HG03045 (cell line): ENCODE results near the gene TUBGCP5.
"Not testable (repeated sequence)": the region's sequence is repeated elsewhere in the genome, so short reads cannot be mapped to it uniquely, and the experiment has no call there.

Experiments
- ATAC-seq: cut with Tn5 transposase; IDR thresholded peaks from one replicate; pipeline ENCODE4 v1.9.1; 2021; ENCODE audit warnings: mild to moderate bottlenecking, moderate library complexity; ENCODE audit not compliant: unreplicated experiment

Gene TUBGCP5

DNA sequence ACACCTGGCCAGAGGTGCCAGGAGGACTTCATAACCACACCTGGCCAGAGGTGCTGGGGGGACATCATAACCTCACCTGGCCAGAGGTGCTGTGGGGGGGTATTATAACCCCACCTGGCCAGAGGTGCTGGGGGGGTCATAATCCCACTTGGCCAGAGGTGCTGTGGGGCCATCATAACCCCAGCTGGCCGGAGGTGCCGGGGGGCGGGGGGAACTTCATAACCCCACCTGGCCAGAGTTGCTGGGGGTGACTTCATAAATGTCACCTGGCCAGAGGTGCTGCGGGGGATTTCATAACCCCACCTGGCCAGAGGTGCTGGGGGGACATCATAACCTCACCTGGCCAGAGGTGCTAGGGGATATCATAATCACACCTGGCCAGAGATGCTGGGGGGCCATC, 4.2 kb upstream of the TUBGCP5 start:
- ATAC-seq: not testable (repeated sequence)

DNA sequence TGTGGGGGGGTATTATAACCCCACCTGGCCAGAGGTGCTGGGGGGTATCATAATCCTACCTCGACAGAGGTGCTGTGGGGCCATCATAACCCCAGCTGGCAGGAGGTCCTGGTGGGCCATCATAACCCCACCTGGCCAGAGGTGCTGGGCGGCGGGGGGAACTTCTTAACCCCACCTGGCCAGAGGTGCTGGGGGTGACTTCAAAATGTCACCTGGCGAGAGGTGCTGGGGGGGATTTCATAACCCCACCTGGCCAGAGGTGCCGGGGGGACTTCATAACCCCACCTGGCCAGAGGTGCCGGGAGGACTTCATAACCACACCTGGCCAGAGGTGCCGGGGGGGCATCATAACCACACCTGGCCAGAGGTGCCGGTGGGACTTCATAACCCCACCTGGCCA, 2.4 kb upstream of the TUBGCP5 start:
- ATAC-seq: not testable (repeated sequence)

DNA sequence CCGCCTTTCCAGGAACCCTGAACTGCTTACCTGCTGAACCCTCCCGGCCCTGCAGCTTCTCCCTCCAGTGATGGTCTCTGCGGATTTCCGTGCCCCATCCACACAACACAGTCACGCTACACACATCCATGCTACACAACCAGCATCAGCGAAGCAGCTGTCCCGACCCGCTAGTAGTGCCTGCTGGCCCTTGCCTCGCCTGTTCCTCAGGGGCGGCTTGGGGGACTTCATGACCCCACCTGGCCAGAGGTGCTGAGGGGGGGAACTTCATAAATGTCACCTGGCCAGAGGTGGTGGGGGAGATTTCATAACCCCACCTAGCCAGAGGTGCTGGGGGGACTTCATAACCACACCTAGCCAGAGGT, 530 bp upstream of the TUBGCP5 start:
- peak; percentile 22 for ATAC-seq

DNA sequence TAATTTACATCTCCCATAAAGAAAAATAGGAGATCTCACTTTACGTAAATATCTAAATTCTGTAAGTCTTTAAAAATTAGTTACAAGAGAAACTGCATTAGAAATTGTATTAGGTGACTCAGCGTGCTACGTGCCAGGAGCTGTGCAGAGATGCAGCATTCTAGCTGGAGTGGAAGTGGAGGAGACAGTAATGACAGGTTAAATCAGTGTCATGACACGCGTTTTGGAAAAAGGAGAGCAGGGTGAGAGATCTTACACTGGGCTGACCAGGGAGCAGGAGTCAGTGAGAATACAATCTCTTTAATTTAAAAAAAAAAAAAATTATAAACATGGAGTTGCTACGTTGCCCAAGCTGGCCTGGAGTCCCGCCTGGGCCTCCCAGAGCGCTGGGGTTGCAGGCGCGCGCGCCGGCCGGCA, 635 bp downstream of the TUBGCP5 start:
- ATAC-seq: peak; percentile 11

DNA sequence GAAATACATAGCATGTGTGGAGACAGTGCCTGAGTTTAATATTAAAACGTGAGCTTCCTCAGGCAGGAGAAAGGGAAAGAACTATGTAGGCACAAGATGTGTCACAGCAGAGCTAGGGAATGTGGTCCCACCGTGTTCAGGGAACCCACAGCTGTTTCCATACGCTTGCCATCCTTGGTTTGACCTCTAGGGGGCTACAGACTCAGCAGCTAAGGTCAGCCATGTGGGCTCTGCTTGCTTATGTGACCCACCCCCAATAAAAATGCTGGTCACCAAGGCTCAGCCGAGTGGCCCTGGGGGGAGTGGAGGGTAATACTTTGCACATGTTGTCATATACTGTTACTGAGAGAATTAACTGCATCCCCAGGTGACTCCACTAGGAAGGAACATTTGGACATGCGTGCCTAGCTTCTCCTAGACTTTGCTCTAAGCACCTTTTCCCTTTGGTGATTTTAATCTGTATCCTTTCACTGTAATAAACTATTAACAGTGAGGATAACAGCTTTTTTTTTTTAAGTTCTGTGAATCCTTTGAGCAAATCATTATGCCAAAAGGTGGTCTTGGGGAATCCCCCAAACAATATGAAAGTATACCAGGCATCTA, 3.3 kb downstream of the TUBGCP5 start:
- no peak for ATAC-seq

DNA sequence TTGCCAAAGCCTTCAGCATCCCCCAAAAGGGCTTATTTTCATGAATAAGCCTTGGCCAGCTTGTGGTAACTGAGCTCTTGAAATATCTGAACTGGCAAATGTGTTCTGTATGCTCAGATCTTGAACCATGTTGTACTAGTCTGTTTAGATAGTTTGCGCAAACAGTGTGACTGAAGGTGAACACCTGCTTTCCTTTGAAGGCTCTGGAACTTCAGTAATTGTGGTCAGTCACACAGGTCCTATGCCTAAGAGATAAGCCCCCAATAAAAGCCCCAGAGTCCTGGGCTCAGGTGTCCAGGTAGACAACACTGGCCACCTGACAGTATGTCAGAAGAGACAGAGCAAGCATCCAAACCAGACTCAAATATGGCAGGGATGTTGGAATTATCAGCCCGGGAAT, 5.4 kb downstream of the TUBGCP5 start:
- no peak for ATAC-seq

DNA sequence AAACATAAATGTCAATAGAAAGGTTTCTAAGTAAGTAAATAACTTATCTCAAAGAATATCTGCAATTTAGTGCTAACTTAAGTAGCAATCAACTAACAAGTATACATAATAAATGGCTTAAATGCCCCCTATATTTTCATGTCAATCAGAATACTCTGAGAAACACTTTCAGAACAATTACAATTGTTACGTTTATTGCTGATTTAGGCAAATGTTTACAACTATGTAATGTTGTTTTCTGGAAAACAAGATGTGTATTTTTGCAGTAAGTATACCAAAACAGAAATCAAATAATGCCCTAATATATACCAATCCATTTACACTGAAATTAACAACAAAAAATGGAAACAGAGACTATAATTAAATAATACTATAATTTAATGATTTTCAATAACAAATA, 13.2 kb downstream of the TUBGCP5 start:
- no peak for ATAC-seq

DNA sequence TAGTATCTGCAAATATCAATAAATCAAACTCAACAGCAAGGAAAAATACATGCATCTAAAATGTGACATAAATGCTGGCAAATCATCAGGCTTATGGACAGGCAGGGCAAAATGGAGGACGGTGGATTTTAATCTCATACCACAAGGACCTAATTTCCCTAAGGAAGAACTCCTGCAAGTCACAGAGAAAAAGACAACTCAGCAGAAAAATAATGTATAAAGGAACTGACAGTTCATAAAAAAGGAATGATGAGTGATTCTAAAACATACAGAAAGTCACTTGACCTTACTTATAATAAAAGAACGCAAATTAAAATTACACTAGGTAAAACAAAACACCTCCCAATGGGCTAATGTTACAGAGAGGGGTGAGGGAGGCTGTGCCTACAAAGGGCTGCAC, 17.2 kb downstream of the TUBGCP5 start:
- no peak for ATAC-seq

DNA sequence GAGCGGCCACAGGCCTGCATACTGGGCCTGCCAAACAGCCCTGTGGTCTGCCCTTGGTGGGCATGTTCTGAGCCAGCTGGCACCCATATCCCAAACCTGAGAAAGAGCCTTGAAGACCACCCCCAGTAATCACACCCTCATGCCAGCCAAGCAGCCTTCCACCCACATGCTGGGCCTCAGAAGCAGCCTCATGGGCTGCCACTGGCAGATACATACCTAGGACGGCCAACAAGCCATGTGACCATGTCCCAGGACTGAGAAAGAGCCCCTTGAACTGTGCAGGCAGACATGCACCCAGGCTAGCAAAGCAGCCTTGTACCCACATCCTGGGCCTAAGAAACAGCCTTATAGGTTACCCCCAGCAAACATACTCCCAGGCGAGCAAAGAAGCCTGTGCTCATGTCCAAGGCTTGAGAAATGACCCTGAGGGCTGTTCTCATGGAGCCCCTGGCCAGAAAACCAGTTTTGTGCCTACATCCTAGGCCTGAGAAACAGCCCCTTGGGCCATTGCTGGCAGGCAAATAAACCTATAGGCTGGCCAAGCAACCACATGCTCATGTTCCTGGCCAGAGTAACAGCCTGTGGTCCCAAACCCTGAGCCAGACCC, 24.9 kb downstream of the TUBGCP5 start:
- no peak for ATAC-seq

DNA sequence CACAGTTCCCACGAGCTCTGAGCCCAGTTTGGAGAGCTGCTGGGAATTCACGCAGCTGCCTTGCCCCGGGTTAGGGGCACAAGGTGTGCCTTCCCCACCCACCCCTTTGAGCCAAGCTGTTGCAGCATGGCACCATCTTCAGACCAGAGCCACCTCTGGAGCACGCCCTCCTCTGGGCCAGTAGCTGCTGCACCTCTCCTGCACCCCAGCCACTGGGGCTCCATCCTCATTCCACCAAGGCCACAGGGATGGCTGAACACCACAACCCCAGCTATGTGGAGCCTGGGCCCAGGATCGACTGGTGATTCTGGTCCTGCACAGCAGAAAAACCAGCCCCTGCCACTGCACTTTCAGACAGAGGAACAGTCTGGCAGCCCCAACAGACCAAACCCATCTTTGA, 25.7 kb downstream of the TUBGCP5 start:
- ATAC-seq: no peak

DNA sequence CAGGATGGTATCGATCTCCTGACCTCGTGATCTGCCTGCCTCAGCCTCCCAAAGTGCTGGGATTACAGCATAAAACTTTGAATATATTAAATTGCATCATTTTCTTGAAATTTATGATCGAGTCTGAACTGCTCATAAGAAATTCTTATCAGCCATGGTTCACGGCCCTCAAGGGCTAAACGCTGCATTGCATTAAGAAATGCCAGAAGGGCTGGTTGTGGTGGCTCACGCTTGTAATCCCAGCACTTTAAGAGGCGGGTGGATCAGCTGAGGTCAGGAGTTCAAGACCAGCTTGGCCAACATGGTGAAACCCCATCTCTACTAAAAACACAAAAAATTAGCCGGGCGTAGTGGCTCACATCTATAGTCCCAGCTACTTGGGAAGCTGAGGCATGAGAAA, 26.8 kb downstream of the TUBGCP5 start:
- not testable (repeated sequence) for ATAC-seq

DNA sequence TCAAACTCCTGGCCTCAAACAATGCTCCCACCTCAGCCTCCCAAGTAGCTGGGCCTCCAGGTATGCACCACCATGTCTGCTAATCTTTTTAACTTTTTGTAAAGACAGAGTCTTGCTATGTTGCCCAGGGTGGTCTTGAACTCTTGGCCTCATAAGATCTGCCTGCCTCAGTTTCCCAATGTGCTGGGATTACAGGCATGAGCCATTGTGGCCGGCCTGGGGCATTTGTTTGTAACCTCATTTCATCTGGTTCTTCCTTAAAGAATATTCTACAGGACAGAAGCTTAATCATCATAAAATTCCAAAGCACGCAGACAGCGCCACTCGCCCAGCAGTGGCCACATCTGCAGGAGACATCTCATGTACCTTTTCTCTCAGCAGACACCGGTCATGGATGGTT, 35.6 kb downstream of the TUBGCP5 start:
- no peak for ATAC-seq

DNA sequence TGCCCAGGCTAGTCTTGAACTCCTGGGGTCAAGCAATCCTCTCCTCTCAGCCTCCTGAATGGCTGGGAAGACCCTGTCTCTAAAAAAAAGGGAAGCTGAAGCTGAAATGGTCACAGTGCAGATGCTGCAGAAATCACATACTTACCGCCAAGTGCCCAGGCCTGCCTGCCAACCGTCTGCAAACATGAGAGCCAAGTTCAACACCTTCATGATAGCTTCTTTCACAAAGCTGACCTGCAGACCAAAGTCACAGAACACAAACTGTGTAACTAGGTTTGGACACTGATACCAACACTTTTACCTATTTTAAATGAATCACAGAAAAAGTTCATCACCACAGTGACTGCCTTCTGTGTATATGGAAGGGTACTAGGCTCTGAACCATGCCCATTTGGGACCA, 36.4 kb downstream of the TUBGCP5 start:
- ATAC-seq: no peak

DNA sequence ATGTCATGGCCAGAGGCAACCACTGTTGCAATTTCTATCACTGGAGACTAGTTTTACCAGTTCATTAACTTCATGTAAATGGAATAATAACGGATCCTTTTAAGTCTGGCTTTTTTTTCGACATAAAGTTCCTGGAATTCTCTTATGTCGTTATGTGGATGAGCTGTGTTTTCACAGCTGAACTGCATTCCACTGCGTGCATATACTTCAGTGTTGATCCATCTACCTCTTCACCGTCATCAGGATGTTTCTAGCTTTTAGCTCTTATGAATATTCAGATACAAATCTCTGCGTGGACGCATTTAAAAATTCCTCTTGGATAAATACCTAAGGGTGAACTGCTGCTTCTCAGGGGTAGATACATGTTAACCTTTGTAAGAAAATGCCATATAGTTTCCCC, 43.6 kb downstream of the TUBGCP5 start:
- ATAC-seq: no peak

DNA sequence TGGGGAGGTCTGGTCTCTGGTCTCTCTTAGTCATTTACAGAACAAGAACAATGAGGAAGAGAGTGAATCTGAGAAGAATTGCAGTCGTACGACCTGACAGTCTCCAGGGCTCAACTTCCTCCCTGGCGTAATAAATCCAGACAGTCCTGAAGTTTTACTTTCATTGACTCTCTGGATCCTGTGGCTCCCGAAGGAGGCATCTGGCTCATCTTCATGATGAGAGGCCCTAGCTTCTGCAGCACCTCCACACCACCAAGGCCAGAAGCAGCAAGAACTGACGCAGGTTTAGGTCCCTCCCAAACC, 47.4 kb downstream of the TUBGCP5 start:
- ATAC-seq: no peak

DNA sequence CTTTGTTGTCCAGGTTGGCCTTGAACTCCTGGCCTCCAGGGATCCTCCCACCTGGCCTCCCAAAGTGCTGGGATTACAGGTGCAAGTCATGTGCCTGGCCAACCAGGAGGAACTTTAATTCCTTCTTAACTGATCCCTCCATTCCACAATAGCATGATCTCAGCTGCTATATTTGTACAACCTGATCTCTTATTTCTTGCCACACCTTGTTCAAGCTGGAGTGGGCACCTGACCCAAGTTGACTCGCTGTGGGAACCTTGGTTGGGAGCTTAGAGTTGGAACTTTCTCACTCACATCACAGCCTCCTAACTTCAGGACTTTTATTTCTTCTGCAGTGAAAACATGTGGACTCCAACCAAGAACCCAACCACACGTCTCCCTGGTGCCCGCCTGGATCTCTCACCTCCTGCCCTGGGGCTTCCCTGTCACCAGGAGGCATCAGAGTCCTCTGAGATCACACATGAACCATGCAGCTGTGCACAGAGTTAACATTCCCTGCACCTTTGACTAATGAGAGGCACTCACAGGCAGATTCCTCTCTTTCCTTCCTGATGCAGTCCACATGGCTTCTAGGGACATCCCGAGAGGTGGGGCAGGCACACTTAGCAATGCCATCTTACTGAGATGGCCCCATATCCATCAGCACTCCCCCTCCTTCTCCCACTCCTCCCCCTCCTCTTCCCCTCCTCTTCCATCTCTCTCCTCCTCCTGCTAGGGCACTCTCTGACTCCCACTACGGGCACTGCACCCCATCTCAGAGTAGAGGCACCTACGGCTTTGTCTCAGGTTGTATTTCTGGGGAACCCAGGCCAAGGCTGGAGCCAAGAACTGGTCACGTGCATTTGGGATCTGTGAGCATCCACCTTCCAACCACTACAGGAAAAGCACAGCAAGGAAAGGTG, 49.5 kb downstream of the TUBGCP5 start:
- no peak for ATAC-seq

DNA sequence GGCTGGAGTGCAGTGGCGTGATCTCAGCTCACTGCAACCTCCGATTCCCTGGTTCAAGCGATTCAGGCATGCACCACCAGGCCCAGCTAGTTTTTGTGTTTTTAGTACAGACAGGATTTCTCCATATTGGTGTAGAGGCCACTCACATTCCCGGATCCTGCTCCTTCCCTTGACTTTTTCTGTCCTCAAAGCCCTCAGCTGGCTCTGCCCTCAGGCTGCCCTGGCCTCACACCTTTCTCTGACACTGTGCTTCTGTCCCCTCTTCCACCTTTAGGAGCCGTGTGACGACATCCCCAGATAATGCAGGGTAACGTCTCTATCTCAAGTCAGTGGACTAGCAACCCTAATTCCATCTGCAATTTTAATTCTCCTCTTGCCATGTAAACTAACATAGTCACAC, 50.6 kb downstream of the TUBGCP5 start:
- no peak for ATAC-seq

DNA sequence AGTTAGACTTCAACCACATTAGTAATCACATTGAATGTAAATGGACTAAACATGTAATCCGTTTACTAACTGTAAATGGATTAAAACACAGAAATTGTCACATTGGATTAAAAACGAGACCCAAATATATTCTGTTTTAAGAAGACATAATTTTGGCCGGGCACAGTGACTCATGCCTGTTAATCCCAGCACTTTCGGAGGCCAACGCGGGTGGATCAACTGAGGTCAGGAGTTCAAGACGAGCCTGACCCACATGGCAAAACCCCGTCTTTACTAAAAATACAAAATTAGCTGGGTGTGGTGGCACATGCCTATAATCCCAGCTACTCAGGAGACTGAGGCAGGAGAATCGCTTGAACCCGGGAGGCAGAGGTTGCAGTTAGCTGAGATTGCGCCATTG, 57.4 kb downstream of the TUBGCP5 start:
- not testable (repeated sequence) for ATAC-seq

DNA sequence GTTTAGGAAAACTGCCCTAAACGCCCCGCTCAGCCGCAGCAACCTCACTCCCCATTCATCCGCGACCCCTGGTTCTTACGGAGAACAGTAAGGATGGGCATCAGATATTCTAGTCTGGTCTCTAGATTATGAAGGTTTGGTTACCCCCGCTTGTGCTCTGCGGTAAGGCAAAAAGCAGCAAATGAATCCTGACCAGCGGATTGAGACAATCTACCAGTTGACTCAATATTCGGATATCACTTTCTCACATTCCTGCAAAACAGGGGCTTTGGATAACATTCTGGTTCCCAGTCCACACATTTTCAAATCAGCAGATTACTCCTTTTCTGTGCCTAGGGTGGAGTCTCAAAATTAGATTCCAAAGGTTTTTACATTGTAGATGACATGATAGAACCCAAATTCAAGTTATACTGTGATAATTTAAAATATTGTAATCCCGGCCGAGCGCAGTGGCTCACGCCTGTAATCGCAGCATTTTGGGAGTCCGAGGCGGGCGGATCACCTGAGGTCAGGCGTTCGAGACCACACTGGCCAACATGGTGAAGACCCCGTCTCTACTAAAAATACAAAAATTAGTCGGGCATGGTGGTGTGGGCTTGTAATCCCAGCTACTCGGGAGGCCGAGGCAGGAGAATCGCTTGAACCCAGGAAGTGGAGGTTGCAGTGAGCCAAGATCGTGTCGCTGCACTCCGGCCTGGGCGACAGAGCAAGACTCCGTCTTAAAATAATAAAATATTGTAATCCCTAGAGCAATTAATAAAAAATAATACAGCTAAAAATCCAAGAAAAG, 58.1 kb downstream of the TUBGCP5 start:
- no peak for ATAC-seq

DNA sequence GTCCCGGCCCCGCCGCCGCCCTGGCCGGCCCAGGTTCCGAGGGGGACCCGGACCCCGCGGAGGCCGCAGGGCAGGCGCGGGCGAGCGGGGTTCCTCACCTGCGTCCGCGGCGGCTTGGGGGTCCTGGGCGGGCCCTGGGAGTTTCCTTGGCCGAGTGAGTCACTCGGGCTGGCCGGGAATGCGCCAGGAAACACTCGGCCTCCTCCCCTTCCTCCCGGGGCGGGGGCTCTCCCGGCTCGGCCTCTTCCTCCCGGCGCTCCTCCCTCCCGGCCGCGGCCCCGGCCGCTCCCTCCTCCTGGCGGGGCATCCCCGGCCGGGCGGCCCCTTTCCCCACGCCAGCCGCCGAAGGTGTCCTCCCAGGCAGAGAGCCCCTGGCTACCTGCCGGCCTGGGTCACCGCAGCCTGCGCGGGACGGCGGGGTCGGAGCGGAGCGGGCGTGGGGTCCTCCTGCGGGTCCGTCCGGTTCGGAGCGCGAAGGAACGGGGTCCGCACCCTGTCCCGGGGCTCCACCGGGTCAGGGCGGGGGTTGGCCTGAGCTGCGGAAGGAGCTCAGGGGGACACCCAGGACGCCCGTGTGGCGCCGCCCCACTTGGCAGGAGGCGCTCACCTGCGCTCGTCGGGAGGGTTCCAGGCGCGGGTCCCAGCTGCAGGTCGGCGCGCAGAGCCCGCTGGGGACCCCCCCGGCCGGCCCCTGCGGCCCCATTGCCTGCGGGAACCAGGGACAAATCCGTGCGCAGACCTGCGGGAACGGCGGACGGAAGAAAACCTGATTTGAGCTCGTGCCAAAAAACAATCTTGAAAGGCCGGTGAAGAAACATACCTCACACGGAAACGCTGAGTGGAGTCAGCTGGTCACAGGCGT, 58.9 kb downstream of the TUBGCP5 start, which contains the start of gene CYFIP1:
TSS of gene CYFIP1 (minus strand) at position 180 of the 862 bp plus-strand sequence. CDS start 33,083 bp downstream, outside the sequence.
- peak; percentile 80 for ATAC-seq
